ENCODE measurements around the gene SDK2.
A peak's percentile ranks its signal among the peaks of the same experiment; 100 is the strongest.
"Not testable (repeated sequence)": the region's sequence is repeated elsewhere in the genome, so short reads cannot be mapped to it uniquely, and the experiment has no call there.

Gene SDK2

DNA sequence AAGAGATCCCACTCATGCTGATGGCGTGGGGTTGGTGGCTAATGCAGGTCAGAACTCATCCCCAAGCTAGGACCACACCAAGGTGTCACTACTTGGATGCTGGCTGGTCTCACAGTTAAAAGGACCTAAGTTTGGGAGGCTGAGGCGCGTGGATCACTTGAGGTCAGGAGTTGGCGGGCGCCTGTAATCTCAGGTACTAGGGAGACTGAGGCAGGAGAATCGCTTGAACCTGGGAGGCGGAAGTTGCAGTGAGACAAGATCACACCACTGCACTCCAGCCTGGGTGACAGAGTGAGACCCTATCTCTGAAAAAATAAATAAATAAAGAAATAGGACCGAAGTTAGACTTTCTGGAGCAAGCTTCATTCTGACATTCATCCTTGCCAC lies 325.8 kb downstream of the SDK2 start:
- no peak for DNase-seq (ENCODE audit: low spot score)

DNA sequence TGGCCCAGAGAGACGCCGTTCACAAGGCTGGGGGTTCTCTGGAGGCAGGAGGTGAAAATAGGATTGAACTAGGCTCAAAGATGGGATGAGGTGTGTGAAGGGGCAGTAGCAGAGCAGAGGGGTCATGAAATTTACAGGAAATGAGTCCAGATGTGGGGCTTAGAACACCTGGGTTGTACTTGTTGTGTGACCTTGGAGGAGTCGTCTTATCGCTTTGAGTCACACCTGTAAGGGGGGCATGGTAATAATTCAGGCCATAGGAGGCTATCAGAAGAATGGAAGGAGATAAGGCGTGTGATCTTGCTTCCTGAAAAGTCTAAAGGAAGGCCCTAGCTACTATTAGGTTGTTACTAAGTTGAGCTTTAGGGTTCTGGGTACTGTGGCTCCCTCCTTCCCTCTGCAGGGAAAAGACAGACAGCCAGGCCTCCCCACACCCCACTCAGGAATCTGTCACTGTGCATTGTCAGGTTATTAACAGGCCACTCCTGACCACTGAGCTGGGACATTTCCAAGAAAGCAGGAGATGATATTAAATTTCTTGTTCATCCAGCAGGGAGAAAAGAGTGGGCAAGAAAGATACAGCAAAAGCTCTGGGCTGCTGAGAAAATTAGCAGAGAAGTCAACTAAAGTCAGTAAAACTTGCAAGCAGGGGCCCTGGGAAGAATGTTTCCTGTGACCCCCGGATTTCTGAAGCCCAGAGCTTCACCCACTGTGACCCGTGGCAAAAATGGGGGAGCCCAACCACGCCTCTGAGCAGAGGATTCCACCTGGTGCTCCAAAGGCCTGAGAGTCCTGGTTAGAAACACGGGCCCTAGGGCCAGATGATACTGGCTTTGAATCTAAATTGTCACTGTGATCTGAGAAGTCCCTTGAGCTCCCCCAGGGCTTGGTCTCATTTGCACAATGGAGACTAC lies 326.5 kb downstream of the SDK2 start:
- DNase-seq (ENCODE audit: low spot score) = no peak

DNA sequence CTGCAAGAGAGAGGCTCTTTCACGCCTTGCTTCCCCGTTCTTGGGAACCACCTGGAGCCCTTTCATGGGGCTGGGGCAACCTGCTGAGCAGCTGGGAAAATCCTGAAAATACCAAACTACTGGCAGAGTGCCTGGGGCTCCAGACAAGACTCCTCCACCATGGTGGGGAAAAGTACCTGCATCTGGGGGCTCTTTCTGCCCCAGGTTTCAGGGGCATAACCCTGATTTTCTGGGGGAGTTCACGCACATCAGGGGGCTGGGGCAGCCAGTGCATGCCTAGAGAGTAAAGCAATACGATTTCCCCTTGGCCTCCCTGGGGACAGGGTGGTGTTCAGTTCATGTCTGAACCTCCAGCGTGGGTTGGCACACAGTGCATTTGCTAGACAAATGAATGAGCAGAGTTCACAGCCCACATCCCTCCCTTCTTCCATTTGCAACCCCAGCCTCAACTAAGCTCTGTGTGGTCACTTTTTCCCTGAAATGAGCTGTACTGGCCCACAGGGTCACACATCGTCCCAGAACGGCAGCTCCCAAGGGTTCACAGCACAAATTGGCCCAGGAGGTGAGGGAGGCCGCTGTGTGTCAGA lies 327.2 kb downstream of the SDK2 start:
- DNase-seq (ENCODE audit: low spot score) = no peak

DNA sequence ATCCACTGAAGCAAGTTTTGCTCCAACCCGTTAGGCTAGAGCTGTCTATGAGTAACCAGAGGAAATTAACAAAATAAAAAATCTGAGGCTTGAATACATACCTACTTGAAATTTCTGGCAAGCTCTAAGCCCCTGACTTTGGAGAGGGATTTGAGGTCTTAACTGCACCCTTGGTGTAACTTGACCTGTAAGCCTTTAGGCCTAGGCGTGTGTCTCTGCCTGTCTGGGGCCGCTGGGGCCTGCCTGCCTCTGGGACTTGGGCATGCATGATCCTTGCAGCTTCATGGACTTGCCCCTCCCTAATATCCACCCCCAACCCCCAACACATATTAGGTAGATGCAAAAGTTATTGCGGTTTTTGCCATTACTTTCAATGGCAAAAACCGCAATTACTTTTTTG lies 328.8 kb downstream of the SDK2 start:
- DNase-seq (ENCODE audit: low spot score) = no peak

DNA sequence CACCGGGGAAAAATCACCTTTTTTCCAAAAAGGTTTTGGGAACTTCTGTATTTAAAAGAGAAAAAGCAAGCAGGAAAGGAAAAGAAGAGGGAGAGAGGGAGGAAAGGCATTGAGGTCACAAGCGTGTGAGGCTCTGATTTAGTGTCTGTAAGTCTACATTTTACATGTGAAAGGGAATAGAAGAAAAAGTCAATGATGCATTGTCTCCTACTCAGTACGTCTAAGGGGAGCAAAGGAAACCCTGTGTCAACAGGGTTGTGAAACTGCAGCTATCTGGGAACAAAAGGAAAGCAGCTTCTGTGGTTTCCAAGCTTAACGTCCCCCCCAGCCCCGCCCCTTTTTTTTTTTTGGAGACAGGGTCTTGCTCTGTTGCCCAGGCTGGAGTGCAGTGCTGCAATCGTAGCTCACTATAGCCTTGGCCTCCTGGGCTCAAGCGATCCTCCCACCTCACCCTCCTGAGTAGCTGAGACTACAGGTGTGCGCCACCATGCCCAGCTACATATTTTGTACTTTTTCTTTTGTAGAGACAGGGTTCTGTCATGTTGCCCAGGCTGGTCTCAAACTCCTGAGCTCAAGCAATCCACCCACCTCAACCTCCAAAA lies 330.6 kb downstream of the SDK2 start:
- DNase-seq (ENCODE audit: low spot score) = no peak

DNA sequence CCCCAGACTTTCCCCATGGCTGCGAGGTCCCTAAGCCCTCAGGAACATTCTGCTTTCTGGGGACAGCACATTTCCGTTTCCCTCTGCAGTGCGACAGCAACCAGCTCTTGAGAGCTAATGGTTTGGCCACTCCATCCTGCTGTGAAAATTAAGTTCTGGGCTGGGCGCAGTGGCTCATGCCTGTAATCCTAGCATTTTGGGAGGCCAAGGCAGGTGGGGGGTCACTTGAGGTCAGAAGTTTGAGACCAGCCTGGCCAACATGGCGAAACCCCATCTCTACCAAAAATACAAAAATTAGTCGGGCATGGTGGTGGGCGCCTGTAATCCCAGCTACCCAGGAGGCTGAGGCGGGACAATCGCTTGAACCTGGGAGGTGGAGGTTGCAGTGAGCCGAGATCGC lies 331.4 kb downstream of the SDK2 start:
- DNase-seq (ENCODE audit: low spot score) = not testable (repeated sequence)

DNA sequence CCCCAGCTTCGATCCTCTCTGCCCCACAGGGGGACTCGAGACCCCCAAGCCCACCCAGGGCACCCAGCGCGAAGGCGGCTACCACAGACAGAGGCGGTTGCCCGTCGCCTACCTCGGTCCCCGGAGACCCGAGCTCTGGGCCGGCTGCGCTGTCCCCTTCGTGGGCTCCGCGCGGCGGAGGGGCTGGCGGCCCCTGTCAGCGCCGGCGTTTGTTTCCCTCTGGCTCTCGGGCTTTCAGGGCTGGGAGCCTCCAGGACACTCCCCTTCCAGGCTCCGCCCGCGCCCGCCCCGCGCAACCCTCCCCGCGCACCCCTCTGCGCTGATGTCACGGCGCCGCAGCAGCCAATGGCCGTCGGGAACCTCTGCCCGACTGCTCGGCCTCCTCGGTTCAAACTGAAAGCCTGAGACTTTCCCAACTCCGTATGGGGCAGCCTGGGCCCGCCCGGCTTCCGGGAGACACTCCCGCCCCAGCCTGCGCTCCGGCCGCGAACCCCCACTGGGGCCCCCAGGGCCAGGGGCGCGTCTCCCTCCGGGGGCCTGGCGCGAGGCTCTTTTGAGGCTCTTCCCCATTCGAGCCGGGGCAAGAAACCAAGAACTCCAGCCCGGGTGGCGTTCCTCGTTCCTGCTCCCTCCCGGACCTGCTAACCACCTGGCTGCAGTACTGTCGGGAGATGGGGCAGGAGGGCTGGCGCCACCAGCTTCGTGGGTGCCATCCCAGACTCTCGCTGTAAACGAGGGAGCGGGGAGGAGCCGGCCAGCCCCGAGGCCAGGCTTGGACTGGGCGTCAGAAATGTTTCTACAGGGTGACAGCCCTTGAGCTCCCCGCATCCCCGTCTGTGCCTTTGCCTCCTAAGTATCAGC lies 332.2 kb downstream of the SDK2 start, which contains the start of gene CDC42EP4:
Gene CDC42EP4, minus strand, starts transcription at position 221 of the 861 bp plus-strand sequence. CDS start 25,501 bp downstream, outside the sequence.
- DNase-seq (ENCODE audit: low spot score) = peak; percentile 97

DNA sequence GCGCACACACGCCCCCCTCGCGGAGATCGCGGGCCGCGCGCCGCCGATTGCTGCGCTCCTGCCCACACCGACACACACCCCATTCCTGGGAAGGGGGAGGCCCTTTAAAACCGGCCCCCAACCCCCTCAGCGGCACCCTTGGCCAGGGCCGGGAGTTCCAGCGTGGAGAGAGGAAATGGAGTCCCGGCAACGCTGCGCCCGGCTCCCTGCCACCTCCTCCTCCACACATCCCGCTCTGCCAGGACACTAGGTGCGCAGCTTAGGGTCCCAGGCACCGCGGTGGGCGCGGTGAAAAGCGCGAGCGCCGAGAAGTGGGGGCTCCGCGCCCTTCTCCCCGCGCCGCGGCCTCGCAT lies 332.8 kb downstream of the SDK2 start:
- no peak for DNase-seq (ENCODE audit: low spot score)

DNA sequence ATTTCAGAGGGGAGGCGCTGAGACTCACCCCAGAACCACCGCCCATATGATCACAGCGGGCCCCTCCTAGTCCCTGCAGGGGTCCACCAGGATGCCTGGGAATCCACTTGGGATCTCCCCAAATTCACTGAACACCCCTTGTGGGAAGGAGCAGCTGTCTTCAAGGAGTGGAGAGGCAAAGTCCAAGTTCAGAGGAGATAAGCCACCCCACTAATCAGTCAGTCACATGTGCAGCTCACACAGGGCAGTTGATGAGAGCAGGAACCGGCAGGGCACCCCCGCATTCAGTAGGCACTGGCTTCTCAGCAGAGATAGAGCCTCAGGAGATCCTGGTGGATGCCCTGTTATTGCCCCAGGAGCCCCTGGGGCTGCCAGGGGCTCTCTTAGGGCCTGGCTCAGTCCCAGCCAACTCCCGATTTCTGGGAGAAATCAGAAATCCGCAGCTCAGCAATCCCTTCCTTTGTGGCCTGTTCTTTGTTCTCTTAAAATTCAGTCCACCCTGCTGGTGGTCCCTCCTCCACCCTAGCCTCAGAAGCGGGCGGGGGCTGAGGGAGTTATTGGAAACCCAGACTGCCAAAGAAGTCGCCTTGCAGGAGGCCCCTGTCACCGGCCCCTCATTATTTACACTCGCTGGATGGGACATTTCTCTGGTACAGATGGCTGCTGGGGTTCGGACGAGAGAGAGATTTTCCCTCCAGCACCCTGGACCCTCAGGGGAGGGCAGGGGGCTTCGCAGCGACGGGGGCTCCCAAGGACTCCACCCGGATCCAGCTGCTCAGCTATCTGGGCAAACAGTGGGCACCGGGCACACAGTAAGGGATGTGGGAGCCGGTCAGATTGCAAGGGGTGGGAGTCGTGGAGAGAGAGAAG lies 334.3 kb downstream of the SDK2 start:
- DNase-seq (ENCODE audit: low spot score) = no peak

DNA sequence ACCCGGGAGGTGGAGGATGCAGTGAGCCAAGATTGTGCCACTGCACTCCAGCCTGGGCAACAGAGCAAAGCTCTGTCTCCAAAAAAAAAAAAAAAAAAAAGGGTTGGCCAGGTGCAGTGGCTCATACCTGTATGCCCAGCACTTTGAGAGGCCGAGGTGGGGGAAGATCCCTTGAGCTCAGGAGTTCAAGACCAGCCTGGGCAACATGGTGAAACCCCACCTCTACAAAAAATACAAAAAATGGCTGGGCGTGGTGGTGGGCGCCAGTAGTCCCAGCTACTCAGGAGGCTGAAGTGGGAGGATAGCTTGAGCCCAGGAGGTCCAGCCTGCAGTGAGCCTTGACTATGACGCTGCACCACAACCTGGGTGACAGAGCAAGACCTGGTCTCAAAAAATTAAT lies 335.3 kb downstream of the SDK2 start:
- not testable (repeated sequence) for DNase-seq (ENCODE audit: low spot score)

DNA sequence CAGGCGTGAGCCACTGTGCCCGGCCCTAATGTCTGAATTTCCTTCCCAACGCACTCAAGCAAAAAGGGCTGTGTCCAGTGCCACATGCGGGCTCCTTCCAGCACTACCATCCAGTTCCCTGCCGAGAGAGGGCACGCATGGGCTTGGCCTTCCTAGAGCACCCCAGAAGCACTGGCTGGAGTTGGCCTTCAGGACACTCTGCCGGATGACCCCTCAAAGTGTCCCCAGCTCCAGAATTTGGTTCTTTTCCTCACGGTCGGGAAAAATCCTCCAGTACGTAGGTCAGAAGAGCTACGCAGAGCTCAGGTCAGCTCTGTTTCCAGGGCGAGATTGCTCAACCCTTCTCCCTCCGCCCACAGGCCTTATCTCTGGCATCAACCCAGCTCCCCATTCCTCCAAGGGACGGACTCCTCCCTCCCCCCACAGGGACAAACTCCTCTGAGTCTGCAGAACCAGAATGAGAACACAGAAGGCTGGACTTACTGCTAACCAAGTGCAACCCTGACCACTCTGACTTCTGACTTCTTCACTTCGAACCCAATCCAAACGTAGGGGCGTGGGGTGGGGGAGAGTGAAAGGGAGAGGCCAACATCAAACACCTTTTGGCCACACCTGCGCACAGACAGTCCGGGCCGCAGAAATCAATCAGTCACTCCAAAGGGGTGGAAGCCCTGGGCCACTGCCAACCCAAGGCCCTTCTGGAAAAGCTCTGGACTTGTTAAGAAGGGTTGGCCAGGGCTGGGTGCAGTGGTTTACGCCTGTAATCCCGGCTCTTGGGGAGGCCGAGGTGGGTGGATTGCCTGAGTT lies 336.0 kb downstream of the SDK2 start:
- no peak for DNase-seq (ENCODE audit: low spot score)

DNA sequence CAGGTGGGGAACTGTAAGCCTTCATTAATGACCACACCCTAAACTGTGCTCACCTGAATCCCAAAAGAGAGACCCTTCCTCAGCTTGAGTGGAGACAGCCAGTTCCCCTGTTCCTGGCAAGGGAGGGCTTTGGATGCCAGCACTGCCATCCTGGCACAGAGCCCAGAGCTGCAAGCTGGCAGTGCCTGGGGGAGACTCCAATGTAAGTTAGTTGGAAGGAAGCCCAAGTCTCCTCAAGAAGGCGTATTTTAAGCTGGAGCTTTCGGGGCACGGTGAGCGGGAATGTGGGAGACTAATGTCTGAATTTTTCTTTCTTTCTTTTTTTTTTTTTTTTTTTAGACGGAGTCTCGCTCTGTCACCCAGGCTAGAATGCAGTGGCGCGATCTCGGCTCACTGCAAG lies 337.1 kb downstream of the SDK2 start:
- peak; percentile 70 for DNase-seq (ENCODE audit: low spot score)

DNA sequence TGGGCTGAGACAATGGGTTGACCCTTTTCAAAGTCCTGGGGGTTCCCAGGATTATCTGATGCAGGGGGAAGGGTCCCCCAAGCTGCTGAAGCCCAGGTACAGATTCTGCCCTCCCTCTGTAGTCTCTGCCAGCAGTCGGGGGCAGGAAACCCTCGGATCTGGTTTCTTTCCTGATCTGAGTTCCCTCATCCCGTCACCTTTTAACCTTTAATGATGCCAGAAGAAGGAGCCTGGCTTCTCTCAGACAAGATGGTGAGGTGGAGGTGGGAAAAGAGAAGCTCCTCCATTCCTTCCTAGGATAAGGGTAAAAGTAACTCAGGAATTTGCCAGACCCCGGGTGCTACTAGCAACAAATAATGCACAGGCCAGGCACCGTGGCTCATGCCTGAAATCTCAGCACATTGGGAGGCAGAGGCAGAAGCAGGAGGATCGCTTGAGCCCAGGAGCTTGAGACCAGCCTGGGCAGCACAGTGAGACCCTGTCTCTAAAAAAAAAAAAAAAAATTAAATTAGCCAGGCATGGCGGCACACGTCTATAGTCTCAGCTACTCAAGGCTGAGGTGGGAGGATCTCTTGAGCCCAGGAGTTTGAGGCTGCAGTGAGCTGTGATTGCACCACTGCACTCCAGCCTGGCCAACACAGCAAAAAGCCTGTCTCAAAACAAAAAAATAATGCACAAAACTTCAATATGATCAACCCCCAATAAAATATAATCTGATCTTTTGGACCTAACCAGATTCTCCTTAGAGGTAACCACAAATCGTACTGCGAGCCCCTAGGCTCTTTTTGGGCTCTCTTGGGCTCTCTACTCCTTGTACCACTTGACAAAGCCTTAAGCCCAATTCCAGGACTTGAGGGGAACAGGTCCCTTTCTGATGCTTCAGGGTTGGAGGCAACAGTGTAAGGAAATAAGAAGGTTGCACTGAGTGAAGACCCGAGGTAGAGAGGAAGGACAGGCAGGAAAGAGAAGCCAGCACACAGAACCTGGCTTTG lies 338.1 kb downstream of the SDK2 start:
- no peak for DNase-seq (ENCODE audit: low spot score)

DNA sequence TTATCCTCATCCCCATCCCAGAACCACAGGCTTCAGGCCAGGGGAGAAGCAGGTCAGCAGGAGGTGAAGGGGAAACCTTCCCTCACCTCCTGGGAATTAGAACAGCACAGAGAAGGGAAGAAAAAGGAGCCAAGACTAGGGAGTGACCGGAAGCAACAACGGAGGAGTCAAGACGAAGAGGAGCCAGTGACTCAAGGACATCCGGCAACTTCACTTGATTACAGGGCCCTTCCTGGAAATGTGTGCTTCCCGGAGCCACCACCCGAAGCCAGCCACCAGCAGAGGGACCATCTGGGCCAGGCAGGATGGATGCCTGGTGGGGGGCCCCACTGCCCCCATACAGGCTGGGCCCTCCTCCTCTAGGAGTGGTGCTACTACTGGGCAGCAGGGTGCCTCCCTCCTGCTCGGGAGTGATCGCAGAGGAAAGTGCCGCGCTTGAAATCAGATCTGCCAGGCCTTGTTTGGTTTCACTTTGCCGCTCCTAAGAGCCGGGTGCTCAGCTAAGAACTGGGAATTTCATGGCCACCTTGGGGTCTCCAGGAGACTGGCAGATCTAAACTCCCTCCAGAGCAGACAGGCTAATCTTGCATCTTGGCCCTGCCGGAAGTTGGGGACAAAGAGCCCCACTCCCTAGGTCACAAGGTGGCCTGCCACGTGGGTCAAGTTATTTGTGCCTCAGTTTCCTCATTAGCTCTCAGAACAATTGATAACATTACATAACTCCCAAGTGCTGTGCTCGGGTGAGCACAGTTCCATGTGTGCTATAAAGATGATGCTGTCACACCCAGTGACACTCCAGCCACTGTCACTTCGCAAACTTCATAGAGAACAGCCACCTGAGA lies 339.1 kb downstream of the SDK2 start:
- peak; percentile 45 for DNase-seq (ENCODE audit: low spot score)

DNA sequence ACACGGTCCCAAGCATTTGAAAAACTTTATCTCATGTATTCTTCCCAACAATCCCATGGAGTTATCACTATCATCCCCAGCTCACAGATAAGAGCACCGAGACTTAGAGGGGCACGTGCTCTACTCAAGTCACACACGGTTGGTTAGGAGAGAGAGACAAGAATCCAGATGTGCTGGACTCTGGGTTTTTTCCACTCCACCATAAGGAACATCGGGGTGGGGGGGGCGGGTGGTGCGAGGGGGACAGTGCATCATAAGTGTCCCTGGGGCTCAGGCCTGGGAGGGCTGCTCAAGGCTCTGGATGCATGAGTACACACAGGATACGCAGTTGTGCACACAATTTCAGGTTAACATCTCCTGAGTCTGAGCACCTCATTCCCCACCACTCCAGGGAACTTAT lies 339.8 kb downstream of the SDK2 start:
- DNase-seq (ENCODE audit: low spot score) = no peak

DNA sequence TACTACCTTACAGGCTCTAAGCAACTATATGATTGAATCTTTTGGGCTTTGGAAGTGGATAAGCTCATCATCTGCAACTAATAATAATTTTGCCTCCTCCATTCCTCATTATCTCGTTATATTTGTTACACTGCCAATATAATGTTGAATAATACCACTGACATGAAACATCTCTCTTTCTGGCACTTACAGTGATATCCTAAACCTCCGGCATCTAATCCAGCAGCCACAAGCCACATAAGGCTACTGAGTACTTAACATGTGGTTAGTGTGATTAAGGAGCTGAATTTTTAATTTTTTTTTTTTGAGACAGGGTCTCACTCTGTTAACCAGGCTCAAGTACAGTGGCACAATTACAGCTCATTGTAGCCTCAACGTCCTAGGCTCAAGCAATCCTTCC lies 342.1 kb downstream of the SDK2 start:
- DNase-seq (ENCODE audit: low spot score) = no peak

DNA sequence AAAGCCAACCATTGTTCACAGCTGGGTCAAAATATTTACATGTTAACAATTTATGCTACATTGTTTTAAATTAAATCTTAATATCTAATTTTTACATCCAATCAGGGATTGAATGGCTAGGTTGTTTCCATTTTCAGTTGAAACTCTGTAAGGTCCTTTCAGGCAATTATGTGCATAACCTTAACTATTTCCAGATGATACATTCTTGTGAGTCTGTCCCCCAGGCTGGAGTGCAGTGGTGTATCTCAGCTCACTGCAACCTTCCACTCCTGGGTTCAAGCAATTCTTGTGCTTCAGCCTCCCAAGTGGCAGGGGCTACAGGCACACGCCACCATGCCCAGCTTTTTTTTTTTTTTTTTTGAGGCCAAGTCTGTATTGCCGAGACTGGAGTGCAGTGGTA lies 342.9 kb downstream of the SDK2 start:
- no peak for DNase-seq (ENCODE audit: low spot score)

DNA sequence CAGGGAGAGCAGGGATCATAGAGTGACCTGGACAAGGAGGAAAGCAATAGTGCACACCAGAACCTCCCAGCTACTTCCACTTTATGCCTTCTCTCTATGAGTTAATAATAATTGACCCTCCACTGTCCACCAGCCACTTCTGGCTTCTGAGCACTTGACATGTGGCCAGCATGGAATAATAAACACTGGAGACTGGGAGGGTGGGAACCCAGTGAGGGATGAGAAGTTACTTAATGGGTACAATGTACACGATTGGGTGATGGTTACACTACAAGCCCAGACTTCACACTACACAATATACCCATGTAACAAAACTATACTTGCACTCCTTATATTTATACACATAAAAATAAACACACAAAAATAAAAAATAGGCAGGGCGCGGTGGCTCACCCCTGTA lies 343.9 kb downstream of the SDK2 start:
- DNase-seq (ENCODE audit: low spot score) = no peak
